GM12872 (cell line): ENCODE data around the gene MTHFD1L.

Source experiments
- CTCF ChIP-seq: IDR thresholded peaks from 3 replicates; pipeline ENCODE4 v1.5.1; 2011; ENCODE audit warnings: low read depth, mild to moderate bottlenecking, low read length, moderate library complexity; ENCODE audit not compliant: insufficient read depth

MTHFD1L gene

DNA sequence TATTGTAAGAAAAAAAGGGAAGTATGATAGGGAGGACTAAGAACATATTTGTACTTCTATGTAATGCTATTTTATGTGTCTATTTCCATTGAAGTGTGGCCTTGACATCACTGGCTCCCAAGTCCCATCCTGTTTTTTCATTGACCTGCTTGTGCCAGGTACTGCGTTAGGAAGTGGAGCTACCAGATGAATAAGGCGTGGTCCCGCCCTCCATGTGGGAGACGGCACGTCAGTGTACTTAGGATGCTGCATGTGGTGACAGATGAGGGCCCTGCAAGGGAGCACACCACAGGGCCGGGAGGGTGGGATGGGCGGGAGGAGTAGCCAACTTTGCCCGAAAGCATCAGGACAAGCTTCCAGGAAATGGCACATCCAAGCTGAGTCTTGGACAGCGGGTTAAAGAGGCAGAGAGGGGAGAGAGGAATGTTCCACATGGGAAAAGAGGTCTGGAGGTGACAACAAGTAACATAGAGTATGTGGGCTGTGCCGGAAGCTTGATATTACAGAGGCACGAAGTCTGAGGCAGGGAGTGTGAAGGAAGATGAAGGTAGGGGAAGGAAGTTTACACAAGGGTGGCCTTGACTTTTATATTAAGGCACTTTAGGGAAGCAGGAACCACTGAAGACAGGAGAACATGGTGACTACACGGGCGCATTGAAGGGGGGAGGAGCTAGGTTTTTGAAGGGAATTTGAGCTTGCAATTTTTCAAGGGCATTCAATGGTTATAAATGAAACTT, 140.6 kb downstream of the MTHFD1L start:
- TF ChIP-seq CTCF = no peak

GRCh38 chr6:151007076-151007475, 141.6 kb downstream of the MTHFD1L start:
- TF ChIP-seq CTCF = no peak

GRCh38 chr6:151007922-151008321, 142.4 kb downstream of the MTHFD1L start:
- no peak for TF ChIP-seq CTCF

GRCh38 chr6:151008425-151008824, 142.9 kb downstream of the MTHFD1L start:
- no peak for TF ChIP-seq CTCF

- no peak for TF ChIP-seq CTCF
Observed at GRCh38 chr6:151009576-151009975, 144.1 kb downstream of the MTHFD1L start.

DNA sequence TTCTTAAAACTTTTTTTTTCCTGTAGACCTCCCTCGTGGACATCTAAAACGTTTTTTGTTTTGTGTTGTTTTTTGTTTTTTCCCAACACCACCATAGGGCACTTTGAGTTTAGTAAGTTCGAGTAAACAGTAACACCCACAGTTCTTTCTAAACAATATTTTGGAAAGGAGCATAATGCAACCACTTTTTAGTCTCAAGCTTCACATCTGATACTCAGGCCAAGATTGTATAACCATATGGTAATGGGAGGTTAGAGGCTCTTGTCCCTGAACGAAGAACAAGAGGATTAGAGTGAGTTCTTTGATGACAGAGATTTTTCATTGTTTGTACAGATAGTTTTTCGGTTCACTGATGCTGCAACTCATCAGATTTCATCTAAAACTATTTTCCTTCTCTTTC, 144.6 kb downstream of the MTHFD1L start:
- TF ChIP-seq CTCF = no peak

- no peak for TF ChIP-seq CTCF
Observed at GRCh38 chr6:151012321-151013294, 147.1 kb downstream of the MTHFD1L start.
